ENCODE results near the gene TSPAN31. TPM values are rescaled to one million over a fixed set of nuclear protein-coding genes. Genes with fewer than 3 reads are reported as not detected.

TSPAN31 gene
- polyA plus RNA-seq, 2 of the 4 experiments (the other 2 are of a cell fraction): 20.6 to 51.9 TPM

DNA sequence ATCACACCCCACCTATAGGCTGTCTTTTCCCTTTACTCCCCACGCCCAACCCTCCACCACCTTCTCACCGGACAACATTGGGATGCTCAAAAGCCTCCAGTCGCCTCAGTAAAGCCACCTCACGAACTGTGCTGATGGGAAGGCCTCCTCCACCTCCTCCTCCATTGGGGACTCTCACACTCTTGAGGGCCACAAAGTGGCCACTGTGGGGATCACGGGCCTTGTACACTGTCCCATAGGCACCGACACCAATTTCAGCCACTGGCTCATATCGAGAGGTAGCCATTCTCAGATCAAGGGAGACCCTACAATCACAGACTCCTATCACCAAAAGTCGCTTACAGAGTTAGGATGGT lies 6.6 kb downstream of the TSPAN31 start:
- 24% methylated on average over 8 of the region's 8 CpGs for WGBS (ENCODE audit: missing lambda C conversion rate)
- Histone ChIP-seq H3K4me2 (peak overlapping the region; percentile 80), H3K9me3 (no peaks in the 10 kb centered on the region), H3K4me3 (peak overlapping the region; percentile 69), H3K27ac (peak overlapping the region; percentile 91 to 98), H3K4me1 (peaks cover 31% of the 10 kb centered on the region)
- CTCF ChIA-PET: interaction anchor here (1.7 kb wide), 1 partner anchor 25 kb away, joined by 9 read pairs; no protein-coding TSS in a partner anchor
- TF ChIP-seq FOSB (CRISPR knock-in tag; IDR thresholded peaks at IDR 0.05) (no peak), POLR2A (IDR thresholded peaks at IDR 0.05; ENCODE audit: low read length) (0 out of 2 replicates have a peak, but pooled peaks have one; percentile 13)
- no peak for DNase-seq (ENCODE audit: low read depth in 1 of 2, low spot score in 1 of 2)
- ATAC-seq: peak; percentile 1 to 2; a peak in 2 of 6 replicates
- POLR2A ChIA-PET: no interaction called here
- FAIRE-seq: no peak

DNA sequence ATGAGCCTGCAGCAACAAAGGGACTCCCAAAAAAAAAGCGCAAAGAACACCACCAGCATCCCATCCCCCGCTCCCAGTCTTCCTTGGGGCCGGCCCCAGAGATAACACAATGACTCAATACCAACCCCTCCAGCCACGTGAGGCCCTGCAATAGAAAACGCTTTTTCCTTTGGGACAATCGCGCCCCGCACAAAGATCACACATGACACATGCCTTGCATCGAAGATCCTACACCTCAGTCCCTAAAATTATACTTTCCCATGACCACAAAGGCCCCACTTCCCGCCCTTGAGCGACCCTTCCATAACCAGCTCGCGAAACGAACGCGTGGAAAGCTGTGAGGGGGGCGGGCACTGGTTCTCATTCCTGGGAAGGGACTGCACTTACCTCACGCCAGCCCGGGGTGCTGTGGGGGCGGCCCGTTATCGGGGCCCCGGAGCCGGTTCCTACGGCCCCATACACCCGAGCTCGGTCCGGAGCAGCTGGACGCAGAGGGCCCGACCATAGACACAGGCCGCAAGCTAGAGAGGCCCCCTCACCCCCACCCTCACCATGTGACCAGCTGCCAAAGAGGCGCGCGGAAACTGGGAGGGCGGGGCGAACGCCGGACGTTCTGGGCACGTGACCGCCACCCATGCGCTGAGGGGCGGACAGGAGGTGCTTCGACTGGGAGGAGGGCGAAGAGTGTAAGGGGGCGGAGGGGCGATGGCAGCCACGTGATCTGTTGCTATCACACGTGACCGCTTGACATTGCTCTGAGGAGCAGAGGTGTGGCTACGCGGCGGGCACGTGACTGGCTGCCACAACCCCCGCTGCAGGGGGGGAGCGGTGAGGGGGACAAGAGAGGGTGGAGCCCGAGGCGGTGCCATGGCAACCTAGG lies 7.2 kb downstream of the TSPAN31 start, which contains the start of gene CDK4:
CDK4 (minus strand) TSS at position 523 of the 880 bp plus-strand sequence. CDS start 593 bp downstream, outside the sequence.
- FAIRE-seq (peak; percentile 91), ATAC-seq (peak; percentile 52 to 85), DNase-seq (ENCODE audit: low read depth in 1 of 2, low spot score in 1 of 2) (peak; percentile 96 to 100)
- Histone ChIP-seq H3K27ac (peak within 1 kb of the TSS; percentile 91 to 98), H3K9me3 (no peaks in the 10 kb centered on the region), H3K4me2 (peak within 1 kb of the TSS; percentile 88), H3K4me1 (peaks cover 34% of the 10 kb centered on the region), H3K4me3 (peak within 1 kb of the TSS; percentile 69)
- POLR2A ChIA-PET: interaction anchor here (1.0 kb wide), 2 partner anchors 20 to 26 kb away, joined by 3 read pairs; partner anchors contain the start of genes EEF1AKMT3 and METTL1
- CTCF ChIA-PET: interaction anchor here (0.6 to 1.0 kb wide), 3 partner anchors 15 to 26 kb away, joined by 3 read pairs; partner anchors contain the start of gene CYP27B1
- WGBS (ENCODE audit: missing lambda C conversion rate): under 1% methylated on average over 38 of the region's 58 CpGs
- TF ChIP-seq ZNF302 (CRISPR knock-in tag; IDR thresholded peaks at IDR 0.05) (no peak), HOXB13 (CRISPR knock-in tag; IDR thresholded peaks at IDR 0.05; ENCODE audit: low read depth) (0 out of 2 replicates have a peak, but pooled peaks have one; percentile 63), FOXS1 (CRISPR knock-in tag; IDR thresholded peaks at IDR 0.05) (peak; percentile 66; the same call in 1 of the 2 replicates), EP300 (IDR thresholded peaks at IDR 0.05) (no peak), RARB (CRISPR knock-in tag; IDR thresholded peaks at IDR 0.05) (0 out of 2 replicates have a peak, but pooled peaks have one; percentile 61), TFCP2L1 (CRISPR knock-in tag; IDR thresholded peaks at IDR 0.05) (no peak), MAZ (IDR thresholded peaks at IDR 0.05; ENCODE audit: borderline replicate concordance, low read depth, low read length) (peak; percentile 85), FOSB (CRISPR knock-in tag; IDR thresholded peaks at IDR 0.05) (0 out of 2 replicates have a peak, but pooled peaks have one; percentile 60), ZFP36 (IDR thresholded peaks at IDR 0.05; ENCODE audit: borderline replicate concordance, partially characterized antibody) (no peak), EHF (CRISPR knock-in tag; IDR thresholded peaks at IDR 0.05) (no peak; the same call in 1 of the 2 replicates), CHD4 (IDR thresholded peaks at IDR 0.05; ENCODE audit: borderline replicate concordance) (no peak), RCOR1 (IDR thresholded peaks at IDR 0.05; ENCODE audit: low read depth, low read length) (no peak), MAFK (IDR thresholded peaks at IDR 0.05; ENCODE audit: partially characterized antibody) (no peak), RAD21 (conservative IDR thresholded peaks at IDR 0.05 in 1 of 2, IDR thresholded peaks at IDR 0.05 in 1 of 2) (no peak), BHLHE40 (IDR thresholded peaks at IDR 0.05; ENCODE audit: low read depth, low read length) (peak; percentile 97), JUN (IDR thresholded peaks at IDR 0.05) (peak; percentile 35 to 72; a peak in 2 of 5 replicates), HOXA7 (CRISPR knock-in tag; IDR thresholded peaks at IDR 0.05) (peak; percentile 63; the same call in 1 of the 2 replicates), PHF8 (IDR thresholded peaks at IDR 0.05; ENCODE audit: borderline replicate concordance, low read depth) (peak; percentile 86), NFE2L2 (conservative IDR thresholded peaks at IDR 0.05; ENCODE audit: low read length) (no peak), MYC (IDR thresholded peaks at IDR 0.05; ENCODE audit: borderline replicate concordance, low read length) (peak; percentile 80)
- TF ChIP-seq, protein P1, sequence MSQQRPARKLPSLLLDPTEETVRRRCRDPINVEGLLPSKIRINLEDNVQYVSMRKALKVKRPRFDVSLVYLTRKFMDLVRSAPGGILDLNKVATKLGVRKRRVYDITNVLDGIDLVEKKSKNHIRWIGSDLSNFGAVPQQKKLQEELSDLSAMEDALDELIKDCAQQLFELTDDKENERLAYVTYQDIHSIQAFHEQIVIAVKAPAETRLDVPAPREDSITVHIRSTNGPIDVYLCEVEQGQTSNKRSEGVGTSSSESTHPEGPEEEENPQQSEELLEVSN (IDR thresholded peaks at IDR 0.05; ENCODE audit: borderline replicate concordance, low read depth): peak; percentile 93
- TF ChIP-seq, protein P2, sequence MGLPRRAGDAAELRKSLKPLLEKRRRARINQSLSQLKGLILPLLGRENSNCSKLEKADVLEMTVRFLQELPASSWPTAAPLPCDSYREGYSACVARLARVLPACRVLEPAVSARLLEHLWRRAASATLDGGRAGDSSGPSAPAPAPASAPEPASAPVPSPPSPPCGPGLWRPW (IDR thresholded peaks at IDR 0.05): no peak
- TF ChIP-seq, protein P3, sequence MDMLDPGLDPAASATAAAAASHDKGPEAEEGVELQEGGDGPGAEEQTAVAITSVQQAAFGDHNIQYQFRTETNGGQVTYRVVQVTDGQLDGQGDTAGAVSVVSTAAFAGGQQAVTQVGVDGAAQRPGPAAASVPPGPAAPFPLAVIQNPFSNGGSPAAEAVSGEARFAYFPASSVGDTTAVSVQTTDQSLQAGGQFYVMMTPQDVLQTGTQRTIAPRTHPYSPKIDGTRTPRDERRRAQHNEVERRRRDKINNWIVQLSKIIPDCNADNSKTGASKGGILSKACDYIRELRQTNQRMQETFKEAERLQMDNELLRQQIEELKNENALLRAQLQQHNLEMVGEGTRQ (IDR thresholded peaks at IDR 0.05): peak; percentile 100
- TF ChIP-seq, protein P4, sequence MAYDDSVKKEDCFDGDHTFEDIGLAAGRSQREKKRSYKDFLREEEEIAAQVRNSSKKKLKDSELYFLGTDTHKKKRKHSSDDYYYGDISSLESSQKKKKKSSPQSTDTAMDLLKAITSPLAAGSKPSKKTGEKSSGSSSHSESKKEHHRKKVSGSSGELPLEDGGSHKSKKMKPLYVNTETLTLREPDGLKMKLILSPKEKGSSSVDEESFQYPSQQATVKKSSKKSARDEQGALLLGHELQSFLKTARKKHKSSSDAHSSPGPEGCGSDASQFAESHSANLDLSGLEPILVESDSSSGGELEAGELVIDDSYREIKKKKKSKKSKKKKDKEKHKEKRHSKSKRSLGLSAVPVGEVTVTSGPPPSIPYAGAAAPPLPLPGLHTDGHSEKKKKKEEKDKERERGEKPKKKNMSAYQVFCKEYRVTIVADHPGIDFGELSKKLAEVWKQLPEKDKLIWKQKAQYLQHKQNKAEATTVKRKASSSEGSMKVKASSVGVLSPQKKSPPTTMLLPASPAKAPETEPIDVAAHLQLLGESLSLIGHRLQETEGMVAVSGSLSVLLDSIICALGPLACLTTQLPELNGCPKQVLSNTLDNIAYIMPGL (CRISPR knock-in tag; IDR thresholded peaks at IDR 0.05; ENCODE audit: borderline replicate concordance): no peak
- TF ChIP-seq, protein P5, sequence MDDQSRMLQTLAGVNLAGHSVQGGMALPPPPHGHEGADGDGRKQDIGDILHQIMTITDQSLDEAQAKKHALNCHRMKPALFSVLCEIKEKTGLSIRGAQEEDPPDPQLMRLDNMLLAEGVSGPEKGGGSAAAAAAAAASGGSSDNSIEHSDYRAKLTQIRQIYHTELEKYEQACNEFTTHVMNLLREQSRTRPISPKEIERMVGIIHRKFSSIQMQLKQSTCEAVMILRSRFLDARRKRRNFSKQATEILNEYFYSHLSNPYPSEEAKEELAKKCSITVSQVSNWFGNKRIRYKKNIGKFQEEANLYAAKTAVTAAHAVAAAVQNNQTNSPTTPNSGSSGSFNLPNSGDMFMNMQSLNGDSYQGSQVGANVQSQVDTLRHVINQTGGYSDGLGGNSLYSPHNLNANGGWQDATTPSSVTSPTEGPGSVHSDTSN (IDR thresholded peaks at IDR 0.05): no peak; the same call in 1 of the 2 replicates

All from A549 (cell line).